ENCODE data around the gene PAX8.

DNA sequence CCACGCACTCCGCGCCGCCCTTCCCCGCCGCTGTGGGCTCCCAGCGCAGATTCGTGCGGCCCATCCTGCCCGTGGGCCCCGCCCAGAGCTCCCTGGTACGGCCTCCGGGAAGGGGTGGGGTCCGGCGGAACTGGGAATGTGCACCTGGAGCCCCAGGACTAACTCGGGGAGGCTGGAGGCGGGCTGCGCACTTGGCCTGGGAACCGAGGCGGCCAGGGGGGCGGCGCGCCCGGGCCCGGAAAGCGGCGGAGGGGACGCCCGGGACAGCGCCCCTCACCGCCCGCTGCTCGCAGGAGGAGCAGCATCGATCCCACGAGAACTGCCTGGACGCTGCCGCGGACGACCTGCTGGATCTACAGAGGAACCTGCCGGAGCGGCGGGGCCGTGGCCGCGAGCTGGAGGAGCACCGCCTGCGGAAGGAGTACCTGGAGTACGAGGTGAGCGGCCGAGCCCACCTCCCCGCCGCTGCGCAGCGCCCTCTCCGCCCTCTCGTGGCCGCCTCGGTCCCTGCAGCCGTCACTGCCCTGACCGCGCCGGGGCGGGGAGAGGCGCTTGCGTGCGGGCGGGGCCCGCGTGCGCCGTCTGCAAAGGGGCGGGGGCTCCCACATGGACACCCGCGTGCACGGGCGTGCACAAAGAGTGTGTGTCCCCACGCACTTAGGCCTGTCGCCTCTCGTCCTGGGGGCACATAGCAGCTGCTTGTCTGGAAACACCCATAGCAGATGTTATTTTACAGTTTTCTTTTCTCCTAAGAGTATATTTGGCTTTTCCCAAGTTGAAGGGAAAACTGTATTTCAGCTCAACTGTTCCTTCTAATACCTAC, 79.7 kb downstream of the PAX8 start:
- TF ChIP-seq, protein P1, sequence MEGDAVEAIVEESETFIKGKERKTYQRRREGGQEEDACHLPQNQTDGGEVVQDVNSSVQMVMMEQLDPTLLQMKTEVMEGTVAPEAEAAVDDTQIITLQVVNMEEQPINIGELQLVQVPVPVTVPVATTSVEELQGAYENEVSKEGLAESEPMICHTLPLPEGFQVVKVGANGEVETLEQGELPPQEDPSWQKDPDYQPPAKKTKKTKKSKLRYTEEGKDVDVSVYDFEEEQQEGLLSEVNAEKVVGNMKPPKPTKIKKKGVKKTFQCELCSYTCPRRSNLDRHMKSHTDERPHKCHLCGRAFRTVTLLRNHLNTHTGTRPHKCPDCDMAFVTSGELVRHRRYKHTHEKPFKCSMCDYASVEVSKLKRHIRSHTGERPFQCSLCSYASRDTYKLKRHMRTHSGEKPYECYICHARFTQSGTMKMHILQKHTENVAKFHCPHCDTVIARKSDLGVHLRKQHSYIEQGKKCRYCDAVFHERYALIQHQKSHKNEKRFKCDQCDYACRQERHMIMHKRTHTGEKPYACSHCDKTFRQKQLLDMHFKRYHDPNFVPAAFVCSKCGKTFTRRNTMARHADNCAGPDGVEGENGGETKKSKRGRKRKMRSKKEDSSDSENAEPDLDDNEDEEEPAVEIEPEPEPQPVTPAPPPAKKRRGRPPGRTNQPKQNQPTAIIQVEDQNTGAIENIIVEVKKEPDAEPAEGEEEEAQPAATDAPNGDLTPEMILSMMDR (IDR thresholded peaks at IDR 0.05 in 2 of 3, conservative IDR thresholded peaks at IDR 0.05 in 1 of 3; ENCODE audit: control insufficient read depth in 2 of 3, extremely low read depth in 1 of 3, insufficient read depth in 1 of 3, low read depth in 3 of 3, low read length in 3 of 3) = peak; percentile 54 to 80 (median 75)
- no peak for TF ChIP-seq ZNF274 (IDR thresholded peaks at IDR 0.05; ENCODE audit: insufficient read depth, insufficient read length)

All from GM12878 (cell line).